GM19240 (cell line): ENCODE data around the gene POU2F1.
"Not testable (repeated sequence)": the region's sequence is repeated elsewhere in the genome, so short reads cannot be mapped to it uniquely, and the experiment has no call there.

ENCODE experiments used
- DNase-seq: peaks from one replicate; pipeline ENCODE4 v3.0.0; 2011; ENCODE audit warnings: low spot score; ENCODE audit not compliant: insufficient read length

The POU2F1 gene

GRCh38 chr1:167205306-167206050 is 15.2 kb upstream of the POU2F1 start:
- not testable (repeated sequence) for DNase-seq

GRCh38 chr1:167206166-167206835 is 14.4 kb upstream of the POU2F1 start:
- no peak for DNase-seq

- no peak for DNase-seq
Measured at GRCh38 chr1:167207940-167208623, 12.6 kb upstream of the POU2F1 start.

GRCh38 chr1:167208624-167208976 is 12.1 kb upstream of the POU2F1 start:
- no peak for DNase-seq

- DNase-seq, result no peak
Measured at GRCh38 chr1:167209044-167209443, 11.6 kb upstream of the POU2F1 start.

GRCh38 chr1:167210966-167211674 is 9.6 kb upstream of the POU2F1 start:
- DNase-seq, result no peak

- no peak for DNase-seq
Measured at GRCh38 chr1:167212025-167212424, 8.7 kb upstream of the POU2F1 start.

GRCh38 chr1:167216809-167217208 is 3.9 kb upstream of the POU2F1 start:
- no peak for DNase-seq

- no peak for DNase-seq
Measured at GRCh38 chr1:167219194-167219593, 1.5 kb upstream of the POU2F1 start.

- DNase-seq, result peak; percentile 38
Measured at GRCh38 chr1:167219646-167220536, 795 bp upstream of the POU2F1 start.

GRCh38 chr1:167221126-167221737 is 546 bp downstream of the POU2F1 start:
- DNase-seq, result no peak

- DNase-seq, result peak; percentile 10
Measured at GRCh38 chr1:167221738-167222610, 1.3 kb downstream of the POU2F1 start.

GRCh38 chr1:167223144-167224103 is 2.7 kb downstream of the POU2F1 start:
- no peak for DNase-seq

GRCh38 chr1:167224734-167225235 is 4.1 kb downstream of the POU2F1 start:
- not testable (repeated sequence) for DNase-seq

GRCh38 chr1:167225920-167226319 is 5.2 kb downstream of the POU2F1 start:
- no peak for DNase-seq

- DNase-seq, result no peak
Measured at GRCh38 chr1:167227934-167228378, 7.3 kb downstream of the POU2F1 start.

GRCh38 chr1:167229719-167230385 is 9.2 kb downstream of the POU2F1 start:
- no peak for DNase-seq
